Activated T-cell treated with anti-CD3 and anti-CD28 coated beads for 24 hours (primary cell): ENCODE measurements around the gene SPATA6.
"Not testable (repeated sequence)": the region's sequence is repeated elsewhere in the genome, so short reads cannot be mapped to it uniquely, and the experiment has no call there.

Source experiments
- DNase-seq: peaks from one replicate; pipeline ENCODE4 v3.0.0-alpha.2; 2020; ENCODE audit warnings: low read depth

Gene SPATA6

DNA sequence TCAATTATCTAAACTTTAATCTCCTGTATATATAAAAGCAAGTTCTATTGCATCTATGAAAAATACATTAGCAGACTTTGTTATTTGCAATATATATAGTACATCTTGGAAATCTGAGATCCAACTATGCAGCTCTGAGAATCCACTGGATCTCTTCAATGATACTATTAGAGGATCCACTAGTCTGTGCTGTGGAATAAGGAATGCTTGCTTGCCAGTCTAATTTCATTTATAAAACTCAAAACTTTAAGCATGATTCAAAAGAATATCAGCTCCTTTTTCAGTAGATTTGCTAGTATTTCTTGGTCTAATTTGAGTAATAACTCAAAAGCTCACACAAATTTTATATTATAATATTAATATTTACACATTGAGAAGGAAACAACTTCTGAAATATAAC, 115.1 kb downstream of the SPATA6 start:
- DNase-seq: no peak

DNA sequence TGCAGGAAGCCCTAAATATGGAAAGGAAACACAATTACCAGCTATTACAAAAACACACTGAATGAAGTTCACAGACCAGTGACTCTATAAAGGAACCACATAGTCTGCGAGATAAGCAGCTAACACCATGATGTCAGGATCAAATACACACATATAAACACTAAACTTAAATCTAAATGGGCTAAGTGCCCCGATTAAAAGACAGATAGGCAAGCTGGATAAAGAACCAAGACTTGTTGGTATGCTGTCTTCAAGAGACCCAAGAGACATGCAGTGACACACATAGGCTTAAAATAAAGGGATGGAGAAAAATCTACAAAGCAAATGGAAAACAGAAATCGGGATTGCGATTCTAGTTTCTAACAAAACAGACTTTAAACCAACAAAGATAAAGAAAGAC, 127.6 kb downstream of the SPATA6 start:
- DNase-seq: no peak

- no peak for DNase-seq
Observed at GRCh38 chr1:48341221-48341620, 130.8 kb downstream of the SPATA6 start.

- DNase-seq: no peak
Observed at GRCh38 chr1:48338257-48338656, 133.7 kb downstream of the SPATA6 start.

GRCh38 chr1:48333316-48333715, 138.7 kb downstream of the SPATA6 start:
- DNase-seq: no peak

GRCh38 chr1:48332115-48332514, 139.9 kb downstream of the SPATA6 start:
- no peak for DNase-seq

- DNase-seq: no peak
Observed at GRCh38 chr1:48329905-48330304, 142.1 kb downstream of the SPATA6 start.

DNA sequence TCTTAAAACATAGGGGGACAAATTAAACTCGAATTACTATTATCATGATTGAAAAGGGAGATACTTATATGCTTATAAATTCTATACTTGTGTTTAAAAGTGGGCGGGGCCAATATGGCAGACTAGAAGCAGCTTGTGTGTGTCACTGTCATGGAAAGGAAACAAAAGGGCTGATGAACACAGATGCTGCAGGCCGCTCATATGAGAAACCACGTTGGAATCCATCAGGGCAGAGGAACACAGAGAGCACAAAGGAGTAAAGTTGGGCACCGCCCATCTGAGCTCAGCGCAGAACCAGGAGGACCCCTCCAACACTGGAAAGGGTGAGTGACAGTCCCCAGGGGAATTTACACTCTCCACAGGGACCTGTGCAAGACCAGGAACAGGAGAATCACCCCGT, 142.5 kb downstream of the SPATA6 start:
- DNase-seq: no peak

DNA sequence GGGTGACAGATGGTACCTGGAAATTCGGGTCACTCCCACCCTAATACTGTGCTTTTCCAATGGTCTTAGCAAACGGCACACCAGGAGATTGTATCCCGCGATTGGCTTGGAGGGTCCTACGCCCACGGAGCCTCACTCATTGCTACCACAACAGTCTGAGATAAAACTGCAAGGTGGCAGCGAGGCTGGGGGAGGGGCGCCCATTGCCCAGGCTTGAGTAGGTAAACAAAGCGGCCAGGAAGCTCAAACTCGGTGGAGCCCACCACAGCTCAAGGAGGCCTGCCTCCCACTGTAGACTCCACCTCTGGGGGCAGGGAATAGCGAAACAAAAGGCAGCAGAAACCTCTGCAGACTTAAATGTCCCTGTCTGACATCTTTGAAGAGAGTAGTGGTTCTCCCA, 160.2 kb downstream of the SPATA6 start:
- DNase-seq: not testable (repeated sequence)

- DNase-seq: no peak
Observed at GRCh38 chr1:48309564-48310082, 162.4 kb downstream of the SPATA6 start.

DNA sequence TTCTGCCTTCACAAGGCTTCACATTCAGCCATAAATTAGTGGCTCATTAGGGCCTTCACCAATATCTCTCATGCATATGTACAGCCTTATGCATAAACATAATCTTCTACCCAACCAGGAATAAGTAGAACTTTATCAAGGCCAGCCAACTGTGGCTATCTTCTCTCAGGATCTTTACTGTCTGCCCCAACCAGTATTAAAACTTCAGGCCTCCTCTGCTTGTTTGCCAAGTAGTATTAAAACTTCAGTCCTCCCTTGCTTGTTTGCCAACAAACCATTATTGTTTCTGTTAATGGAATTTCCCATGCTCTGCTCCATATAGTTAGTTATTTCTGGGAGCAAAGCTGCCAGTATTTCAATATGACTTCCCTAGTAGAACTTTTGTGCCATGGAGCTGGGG, 169.4 kb downstream of the SPATA6 start:
- DNase-seq: no peak

DNA sequence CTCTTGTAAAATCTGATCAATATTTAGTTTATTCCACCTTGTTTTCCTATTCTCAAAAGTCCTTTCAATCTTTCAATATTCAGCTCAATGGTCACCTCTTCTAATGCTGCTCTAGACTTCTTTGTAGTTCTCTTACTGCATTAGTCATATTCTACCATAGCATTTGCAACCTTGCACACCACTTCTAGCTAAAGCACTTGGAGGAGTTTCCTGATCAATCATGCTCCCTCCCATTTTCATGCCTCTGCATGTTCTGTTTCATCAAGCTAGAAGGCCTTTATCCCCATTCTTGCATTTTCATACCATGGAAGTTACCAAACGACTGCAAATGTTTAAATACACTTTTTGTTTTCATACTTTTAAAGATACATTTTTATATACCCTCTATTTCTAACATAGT, 177.3 kb downstream of the SPATA6 start:
- DNase-seq: no peak

DNA sequence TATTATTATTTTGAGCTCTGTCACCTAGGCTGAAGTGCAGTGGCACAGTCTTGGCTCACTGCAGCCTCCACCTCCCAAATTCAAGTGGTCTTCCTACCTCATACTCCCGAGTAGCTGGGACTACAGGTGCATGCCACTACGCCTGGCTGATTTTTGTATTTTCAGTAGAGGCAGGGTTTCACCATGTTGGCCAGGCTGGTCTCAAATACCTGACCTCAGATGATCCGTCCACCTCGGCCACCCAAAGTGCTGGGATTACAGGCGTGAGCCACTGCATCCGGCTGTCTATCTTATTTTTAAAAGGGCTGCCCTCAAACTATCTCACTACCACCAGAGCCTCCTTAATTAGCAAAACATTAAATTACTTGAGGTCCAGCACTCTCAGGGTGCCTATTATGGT, 177.9 kb downstream of the SPATA6 start:
- DNase-seq: not testable (repeated sequence)

GRCh38 chr1:48292706-48293105, 179.3 kb downstream of the SPATA6 start:
- no peak for DNase-seq

DNA sequence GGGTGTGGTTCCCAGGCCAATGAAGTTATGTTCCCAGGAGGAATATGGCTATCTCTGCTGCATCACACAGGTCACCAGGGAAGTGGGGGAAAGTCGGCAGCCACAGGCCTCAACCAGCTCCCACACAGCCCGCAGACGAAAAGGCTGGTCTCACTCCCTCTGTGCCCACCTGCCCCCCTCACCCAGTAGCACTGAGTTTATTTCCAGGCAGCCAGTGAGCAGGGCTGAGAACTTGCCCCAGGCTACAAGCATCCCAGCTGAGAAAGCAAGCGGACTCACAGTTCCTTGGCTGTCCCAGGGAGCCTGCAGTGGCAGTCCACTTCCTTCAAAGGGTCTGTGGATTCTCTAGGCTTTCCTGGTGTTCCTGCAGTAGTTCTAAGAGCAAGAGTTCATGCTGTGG, 180.6 kb downstream of the SPATA6 start:
- no peak for DNase-seq

DNA sequence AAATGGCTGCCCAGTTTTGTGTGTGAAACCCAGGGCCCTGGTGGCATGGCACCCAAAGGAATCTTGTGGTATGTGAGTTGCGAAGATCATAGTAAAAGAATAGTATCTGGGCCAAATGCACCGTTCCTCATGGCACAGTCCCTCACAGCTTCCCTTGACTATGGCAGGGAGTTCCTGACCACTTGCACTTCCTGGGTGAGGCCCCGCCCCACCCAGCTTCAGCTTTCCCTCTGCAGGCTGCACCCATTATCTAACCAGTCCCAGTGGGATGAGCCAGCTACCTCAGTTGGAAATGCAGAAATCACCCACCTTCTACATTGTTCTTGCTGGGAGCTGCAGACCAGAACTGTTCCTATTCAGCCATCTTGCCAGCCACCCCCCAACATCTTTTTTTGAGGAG, 186.5 kb downstream of the SPATA6 start:
- no peak for DNase-seq

DNA sequence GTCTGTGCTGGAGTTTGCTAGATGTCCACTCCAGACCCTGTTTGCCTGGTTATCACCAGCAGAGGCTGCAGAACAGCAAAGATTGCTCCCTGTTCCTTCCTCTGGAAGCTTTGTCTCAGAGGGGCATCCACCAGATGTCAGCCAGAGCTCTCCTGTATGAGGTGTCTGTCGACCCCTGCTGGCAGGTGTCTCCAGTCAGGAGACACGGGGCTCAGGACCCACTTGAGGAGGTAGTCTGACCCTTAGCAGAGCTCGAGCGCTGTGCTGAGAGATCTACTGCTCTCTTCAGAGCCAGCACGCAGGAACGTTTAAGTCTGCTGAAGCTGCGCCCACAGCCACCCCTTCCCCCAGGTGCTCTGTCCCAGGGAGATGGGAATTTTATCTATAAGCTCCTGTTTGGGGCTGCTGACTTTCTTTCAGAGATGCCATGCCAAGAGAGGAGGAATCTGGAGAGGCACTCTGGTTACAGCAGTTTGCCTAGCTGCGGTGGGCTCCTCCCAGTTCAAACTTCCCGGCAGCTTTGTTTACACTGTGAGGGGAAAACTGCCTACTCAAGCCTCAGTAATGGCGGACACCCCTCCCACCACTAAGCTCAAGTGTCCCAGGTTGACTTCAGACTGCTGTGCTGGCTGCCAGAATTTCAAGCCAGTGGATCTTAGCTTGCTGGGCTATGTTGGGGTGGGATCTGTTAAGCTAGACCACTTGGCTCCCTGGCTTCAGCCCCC, 187.1 kb downstream of the SPATA6 start:
- not testable (repeated sequence) for DNase-seq

GRCh38 chr1:48282329-48282728, 189.7 kb downstream of the SPATA6 start:
- DNase-seq: not testable (repeated sequence)

GRCh38 chr1:48277437-48277836, 194.6 kb downstream of the SPATA6 start:
- not testable (repeated sequence) for DNase-seq

- DNase-seq: no peak
Observed at GRCh38 chr1:48266576-48266975, 205.4 kb downstream of the SPATA6 start.

- DNase-seq: no peak
Observed at GRCh38 chr1:48263041-48263440, 209.0 kb downstream of the SPATA6 start.

GRCh38 chr1:48261881-48262400, 210.1 kb downstream of the SPATA6 start:
- no peak for DNase-seq

DNA sequence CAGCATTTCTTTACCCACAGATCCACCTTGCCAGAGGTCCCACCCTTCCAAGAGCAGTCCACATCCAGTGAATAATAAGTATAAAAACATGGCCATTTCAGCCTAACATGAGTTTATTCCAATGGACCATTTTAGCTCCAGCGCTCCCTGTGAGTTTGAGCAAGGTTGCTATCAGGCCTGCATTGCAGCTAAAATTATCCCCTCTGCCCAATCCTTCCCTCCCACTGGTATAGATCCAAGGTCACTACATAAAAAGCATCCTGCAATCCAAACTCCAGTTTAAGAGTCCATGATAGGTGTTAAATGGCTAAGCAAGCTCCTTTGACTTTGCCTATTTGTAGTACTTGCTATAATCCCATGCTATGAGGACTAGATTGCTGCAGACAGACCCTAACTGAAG, 213.9 kb downstream of the SPATA6 start:
- DNase-seq: no peak

- no peak for DNase-seq
Observed at GRCh38 chr1:48254254-48254653, 217.8 kb downstream of the SPATA6 start.
